HepG2 (cell line): ENCODE measurements around the gene ERCC2. TPM values are rescaled to one million over a fixed set of nuclear protein-coding genes. Genes with fewer than 3 reads are reported as not detected.

Experiments used
- ATAC-seq: fragments of 200-7000 bp; cut with Tn5 transposase; 3 replicates; pipeline ENCODE4 v1.9.1; 2020; ENCODE audit warnings: mild to moderate bottlenecking, moderate library complexity
- BruUV-seq: library from RNA; stranded (reverse); fragments of 400-500 nt; replicated peaks from 2 replicates; lab custom pipeline; 2021; lab: Mats Ljungman, UMichigan
- CTCF ChIA-PET: fragments of 300-600 bp; formaldehyde crosslinking; extraction: SDS; loops from one replicate; lab custom pipeline; 2021; ENCODE audit warnings: low total read pairs, inconsistent platforms, low intra/inter-chr PET ratio; lab: Yijun Ruan, JAX
- POLR2A ChIA-PET: fragments of 350-600 bp; sonication (Branson Sonifier 250); formaldehyde crosslinking; loops from one replicate; lab custom pipeline; 2020; ENCODE audit warnings: antibody characterized with exemption, inconsistent platforms; lab: Yijun Ruan, JAX
- DNase-seq: peaks from one replicate; pipeline ENCODE4 v3.0.0-alpha.2; 2015; ENCODE audit warnings: low spot score
- FAIRE-seq: peaks from 3 replicates; lab custom pipeline; 2011; peaks lifted over from hg19 to GRCh38; lab: Jason Lieb, UNC
- H2AFZ ChIP-seq: one replicate; pipeline ENCODE4 v1.6.1; 2011; ENCODE audit warnings: low read length, inconsistent platforms
- H3K27ac ChIP-seq: fragments of 300-600 bp; 3 replicates; pipeline ENCODE4 v1.8.0; 2011; ENCODE audit warnings: mixed run types, mild to moderate bottlenecking, mixed read lengths, low read length, inconsistent platforms; ENCODE audit not compliant: insufficient read depth; ENCODE audit errors: extremely low read length
- H3K27me3 ChIP-seq, 2 experiments: fragments of 200-600 bp in 1 of 2; 2 replicates in 1 of 2; 3 replicates in 1 of 2; pipeline versions ENCODE4 v1.6.0 to v1.8.0; 2011; ENCODE audit warnings: low read length in 2 of 2, mild to moderate bottlenecking in 2 of 2, moderate library complexity in 2 of 2, inconsistent platforms in 1 of 2; ENCODE audit not compliant: insufficient read depth in 2 of 2, control insufficient read depth in 1 of 2
- H3K36me3 ChIP-seq, 2 experiments: fragments of 200-600 bp in 1 of 2; replicated peaks in 1 of 2; 2 replicates in 1 of 2; 3 replicates in 1 of 2; pipeline versions ENCODE4 v1.5.1 to v1.8.0; 2011; ENCODE audit warnings: low read length in 2 of 2, inconsistent platforms in 1 of 2; ENCODE audit not compliant: insufficient read depth in 2 of 2, control insufficient read depth in 1 of 2
- H3K4me1 ChIP-seq: 2 replicates; pipeline ENCODE4 v1.5.1; 2012; ENCODE audit warnings: low read length, inconsistent platforms; ENCODE audit not compliant: insufficient read depth
- H3K4me2 ChIP-seq: 2 replicates; pipeline ENCODE4 v1.6.0; 2011; ENCODE audit warnings: low read depth, low read length, inconsistent platforms
- H3K4me3 ChIP-seq, 3 experiments: fragments of 200-600 bp in 1 of 3; sonication (generic), shearing (Covaris generic) in 1 of 3; replicated peaks in 1 of 3; 2 replicates each; pipeline ENCODE4 v1.5.1; 2011 to 2016; ENCODE audit warnings: low read length in 3 of 3, inconsistent platforms in 2 of 3, low read depth in 2 of 3, mild to moderate bottlenecking in 2 of 3, control low read depth in 1 of 3, mixed read lengths in 1 of 3; ENCODE audit not compliant: insufficient read depth in 1 of 3
- H3K79me2 ChIP-seq: one replicate; pipeline ENCODE4 v1.6.1; 2011; ENCODE audit warnings: low read length, inconsistent platforms; ENCODE audit not compliant: insufficient read depth
- H3K9ac ChIP-seq: 2 replicates; pipeline ENCODE4 v1.6.0; 2011; ENCODE audit warnings: mild to moderate bottlenecking, low read depth, low read length, inconsistent platforms; ENCODE audit not compliant: insufficient read depth
- H3K9me3 ChIP-seq: 2 replicates; pipeline ENCODE4 v1.5.1; 2012; ENCODE audit warnings: mild to moderate bottlenecking, low read length
- H4K20me1 ChIP-seq: 2 replicates; pipeline ENCODE4 v1.6.0; 2011; ENCODE audit warnings: inconsistent platforms, mild to moderate bottlenecking, low read length, moderate library complexity; ENCODE audit not compliant: insufficient read depth
- CC2D1A ChIP-seq: sonication (generic); formaldehyde crosslinking; IDR thresholded peaks from 2 replicates; pipeline ENCODE4 v1.8.1; 2023; ENCODE audit warnings: mild to moderate bottlenecking, missing genetic modification reagents
- JUN ChIP-seq: sonication (generic); formaldehyde crosslinking; IDR thresholded peaks from 2 replicates; pipeline ENCODE4 v1.4.0; 2020; ENCODE audit warnings: mild to moderate bottlenecking, missing genetic modification reagents
- KMT2B ChIP-seq: IDR thresholded peaks from 2 replicates; pipeline ENCODE4 v1.6.1; 2016; ENCODE audit warnings: missing genetic modification reagents, missing compliant biosample characterization
- NR1H2 ChIP-seq: sonication (generic); formaldehyde crosslinking; IDR thresholded peaks from 2 replicates; pipeline ENCODE4 v1.8.1; 2022; ENCODE audit warnings: low read depth, missing genetic modification reagents, borderline replicate concordance
- NR2C2 ChIP-seq: sonication (generic); formaldehyde crosslinking; IDR thresholded peaks from 2 replicates; pipeline ENCODE4 v1.4.0; 2020; ENCODE audit warnings: missing genetic modification reagents, mild to moderate bottlenecking, moderate library complexity, borderline replicate concordance
- POGZ ChIP-seq: sonication (generic); formaldehyde crosslinking; IDR thresholded peaks from 2 replicates; pipeline ENCODE4 v1.4.0; 2020; ENCODE audit warnings: mild to moderate bottlenecking, missing genetic modification reagents
- SNAI1 ChIP-seq: sonication (generic); formaldehyde crosslinking; IDR thresholded peaks from 2 replicates; pipeline ENCODE4 v1.5.0; 2020; ENCODE audit warnings: mild to moderate bottlenecking, missing genetic modification reagents, borderline replicate concordance
- SNAPC5 ChIP-seq: sonication (generic); formaldehyde crosslinking; IDR thresholded peaks from 2 replicates; pipeline ENCODE4 v1.8.1; 2023; ENCODE audit warnings: mild to moderate bottlenecking, missing genetic modification reagents, borderline replicate concordance
- ZC3H13 ChIP-seq: sonication (generic); formaldehyde crosslinking; IDR thresholded peaks from 2 replicates; pipeline ENCODE4 v1.8.1; 2023; ENCODE audit warnings: mild to moderate bottlenecking, missing genetic modification reagents, moderate library complexity
- ZNF205 ChIP-seq: IDR thresholded peaks from 2 replicates; pipeline ENCODE4 v1.6.1; 2018; ENCODE audit warnings: missing biosample characterization, missing genetic modification reagents
- ZNF225 ChIP-seq: sonication (generic); formaldehyde crosslinking; IDR thresholded peaks from 2 replicates; pipeline ENCODE4 v1.4.0; 2020; ENCODE audit warnings: mild to moderate bottlenecking, missing genetic modification reagents
- ZNF296 ChIP-seq: sonication (generic); formaldehyde crosslinking; conservative IDR thresholded peaks from 2 replicates; pipeline ENCODE4 v1.5.0; 2020; ENCODE audit warnings: mild to moderate bottlenecking, missing genetic modification reagents
- ZNF629 ChIP-seq: sonication (generic); formaldehyde crosslinking; conservative IDR thresholded peaks from 2 replicates; pipeline ENCODE4 v1.5.0; 2020; ENCODE audit warnings: missing genetic modification reagents
- WGBS: methylation state at CpG from one replicate; pipeline ENCODE4 v1.1.6; 2017; ENCODE audit warnings: low lambda C conversion rate; 5-methylcytosine and 5-hydroxymethylcytosine counted together
- in situ Hi-C: cut with HindIII; loops from 2 replicates; pipeline ENCODE4 v1.10.0; 2017; ENCODE audit warnings: low pct_unique_long_range_greater_than_20kb; ENCODE audit not compliant: extremely low pct_ligation_motif_present
- intact Hi-C: fragments of 100-400 bp; cut with micrococcal nuclease; formaldehyde crosslinking; loops from one replicate; pipeline ENCODE4 v1.10.0; 2022; ENCODE audit not compliant: unreplicated experiment
- polyA plus RNA-seq, 8 experiments: library from polyadenylated mRNA; depleted of rRNA in 3 of 8; stranded (reverse) in 7 of 8; unstranded in 1 of 8; fragments of >200 nt; fragmentation: Illumina TruSeq in 4 of 8; extraction: Trizol in 4 of 8; gene quantifications; 2 replicates each; pipeline versions ENCODE4 v1.2.1 to v1.2.3, GENCODE V29; 2011 to 2016; ENCODE audit warnings: low read depth in 4 of 8, missing spikeins in 1 of 8, mixed read lengths in 1 of 8; ENCODE audit not compliant: insufficient read depth in 1 of 8
- total RNA-seq, 5 experiments: library from RNA; depleted of rRNA; stranded (reverse); fragments of >200 nt; fragmentation: Illumina TruSeq; extraction: Trizol; gene quantifications; 2 replicates each; pipeline ENCODE4 v1.2.3, GENCODE V29; 2016; ENCODE audit warnings: low read depth in 1 of 5
- TF ChIP-seq, protein P1 (sequence below): sonication (generic); formaldehyde crosslinking; conservative IDR thresholded peaks from 2 replicates; pipeline ENCODE4 v1.8.0; 2022; ENCODE audit warnings: mild to moderate bottlenecking, moderate library complexity, missing genetic modification reagents

The ERCC2 gene
- total and polyA plus RNA-seq, 2 of the 13 experiments (the other 11 are each of a cell fraction or from before 2014, with no cell fraction given): 25.4 to 49.2 TPM

- WGBS: 95% methylated on average over 17 of the region's 20 CpGs
- Histone ChIP-seq H3K4me1 (no peaks in the 10 kb centered on the region), H2AFZ (no peak overlapping the region), H3K4me2 (no peak overlapping the region), H3K27ac (no peak overlapping the region), H3K9me3 (no peaks in the 10 kb centered on the region), H3K27me3 (no peaks in the 10 kb centered on the region), H3K79me2 (no peaks in the 10 kb centered on the region), H3K4me3 (no peak overlapping the region), H3K36me3 (peaks cover 22 to 67% of the 10 kb centered on the region in 2 experiments), H3K9ac (no peak overlapping the region), H4K20me1 (0 out of 2 replicates have a peak, but pooled peaks cover 3% of the 10 kb centered on the region)
- intact Hi-C loops: no loop called here
- DNase-seq: no peak
- no peak; the same call in 2 of the 3 replicates for ATAC-seq
- ChIA-PET CTCF (no interaction called here), POLR2A (no interaction called here)
- no TSS peak for BruUV-seq
- no peak for FAIRE-seq
- TF ChIP-seq KMT2B: no peak
- no peak for TF ChIP-seq ZNF205 (CRISPR knock-in tag)
- TF ChIP-seq NR1H2 (CRISPR knock-in tag): no peak
- no peak for TF ChIP-seq CC2D1A (CRISPR knock-in tag)
- TF ChIP-seq SNAPC5 (CRISPR knock-in tag): no peak
- TF ChIP-seq ZC3H13 (CRISPR knock-in tag): no peak
- no peak for TF ChIP-seq NR2C2 (CRISPR knock-in tag)
- no peak for TF ChIP-seq ZNF296 (CRISPR knock-in tag)
- TF ChIP-seq, protein P1, sequence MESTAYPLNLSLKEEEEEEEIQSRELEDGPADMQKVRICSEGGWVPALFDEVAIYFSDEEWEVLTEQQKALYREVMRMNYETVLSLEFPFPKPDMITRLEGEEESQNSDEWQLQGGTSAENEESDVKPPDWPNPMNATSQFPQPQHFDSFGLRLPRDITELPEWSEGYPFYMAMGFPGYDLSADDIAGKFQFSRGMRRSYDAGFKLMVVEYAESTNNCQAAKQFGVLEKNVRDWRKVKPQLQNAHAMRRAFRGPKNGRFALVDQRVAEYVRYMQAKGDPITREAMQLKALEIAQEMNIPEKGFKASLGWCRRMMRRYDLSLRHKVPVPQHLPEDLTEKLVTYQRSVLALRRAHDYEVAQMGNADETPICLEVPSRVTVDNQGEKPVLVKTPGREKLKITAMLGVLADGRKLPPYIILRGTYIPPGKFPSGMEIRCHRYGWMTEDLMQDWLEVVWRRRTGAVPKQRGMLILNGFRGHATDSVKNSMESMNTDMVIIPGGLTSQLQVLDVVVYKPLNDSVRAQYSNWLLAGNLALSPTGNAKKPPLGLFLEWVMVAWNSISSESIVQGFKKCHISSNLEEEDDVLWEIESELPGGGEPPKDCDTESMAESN (CRISPR knock-in tag): no peak
- TF ChIP-seq JUN: no peak
- TF ChIP-seq SNAI1: no peak
- no peak for TF ChIP-seq POGZ
- no peak for TF ChIP-seq ZNF225 (CRISPR knock-in tag)
- TF ChIP-seq ZNF629 (CRISPR knock-in tag): no peak
- in situ Hi-C loops: no loop called here
Measured at GRCh38 chr19:45352914-45353796, 17.2 kb downstream of the ERCC2 start.
